Esophagus squamous epithelium (tissue), 5 donors: ENCODE measurements around the gene SLC41A1. TPM values are rescaled to one million over a fixed set of nuclear protein-coding genes. Genes with fewer than 3 reads are reported as not detected.
A peak's percentile ranks its signal among the peaks of the same experiment; 100 is the strongest.

Source experiments
- DNase-seq: peaks from one replicate; lab custom pipeline; 2025; lab: John Stamatoyannopoulos, UW
- H3K27ac ChIP-seq, 4 donors: fragments of 200-600 bp; sonication (generic); one replicate each; pipeline ENCODE4 v1.5.1; 2016 to 2019; ENCODE audit warnings: mild to moderate bottlenecking in 1 of 4
- H3K27me3 ChIP-seq, 4 donors: fragments of 200-600 bp; sonication (generic); 1 replicate in 3 of 4; 2 replicates in 1 of 4; pipeline versions ENCODE4 v1.5.1 to v1.6.0; 2017 to 2021; ENCODE audit warnings: antibody characterized with exemption in 1 of 4
- H3K36me3 ChIP-seq, 3 donors: fragments of 200-600 bp; sonication (generic); one replicate each; pipeline ENCODE4 v1.5.1; 2016 to 2019
- H3K4me1 ChIP-seq, 3 donors: fragments of 200-600 bp; sonication (generic); one replicate each; pipeline ENCODE4 v1.5.1; 2017 to 2019
- H3K4me3 ChIP-seq, 4 donors: fragments of 200-600 bp; sonication (generic); 1 replicate in 3 of 4; 2 replicates in 1 of 4; pipeline ENCODE4 v1.5.1; 2016 to 2019; ENCODE audit warnings: mild to moderate bottlenecking in 2 of 4, moderate library complexity in 1 of 4
- H3K9me3 ChIP-seq, 3 donors: fragments of 200-600 bp; sonication (generic); one replicate each; pipeline ENCODE4 v1.5.1; 2016 to 2019
- POLR2A ChIP-seq, 4 donors: fragments of 450-650 bp; IDR thresholded peaks; one replicate each; pipeline ENCODE4 v1.6.1; 2017; ENCODE audit warnings: antibody characterized with exemption in 4 of 4, mild to moderate bottlenecking in 4 of 4, moderate library complexity in 3 of 4
- WGBS, 2 donors: methylation state at CpG; one replicate each; pipeline ENCODE4 v1.1.5; 2018; 5-methylcytosine and 5-hydroxymethylcytosine counted together
- intact Hi-C: fragments of 100-400 bp; cut with DNase I; formaldehyde crosslinking; loops from one replicate; pipeline ENCODE4 v1.15.0; 2022
- total RNA-seq, 4 donors: library from RNA; depleted of rRNA; stranded (reverse); fragments of >200 nt; gene quantifications; one replicate each; pipeline ENCODE4 v1.1.0, GENCODE V29; 2016
- TF ChIP-seq, protein P1 (sequence below), 6 experiments: fragments of 450-650 bp in 4 of 6; fragments of 200-600 bp in 2 of 6; sonication (generic) in 2 of 6; IDR thresholded peaks; one replicate each; pipeline ENCODE4 v1.5.1; 2016 to 2019; ENCODE audit warnings: antibody characterized with exemption in 6 of 6, mild to moderate bottlenecking in 4 of 6, moderate library complexity in 4 of 6
- donor health status: DM: yes; HTN: yes; CAD: no.

SLC41A1 gene
- total RNA-seq, 4 donors from 2014 or later: 5.2 to 14.1 (median 8.3) TPM

DNA sequence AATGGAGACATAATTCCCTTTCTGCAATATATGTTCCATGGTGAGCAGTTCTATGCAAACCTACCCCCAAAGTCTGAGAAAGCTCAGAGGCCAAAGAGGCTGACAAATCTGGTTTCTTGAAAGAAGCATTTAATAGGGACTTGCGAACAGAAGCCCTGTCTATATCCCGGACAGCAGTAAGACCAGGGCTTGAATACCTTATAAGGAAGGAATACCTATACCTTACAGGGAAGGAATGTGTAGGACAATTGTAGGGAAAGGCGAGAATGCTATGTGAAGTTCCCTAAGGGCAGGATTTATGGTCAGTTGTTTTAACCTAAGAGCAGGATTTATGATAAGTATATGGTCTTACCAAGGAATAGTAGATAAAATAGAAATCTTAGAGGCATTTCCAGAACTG, 5.0 kb upstream of the SLC41A1 start:
- intact Hi-C loops: no loop called here
- WGBS, 2 donors: 92 to 96% methylated on average over 3 of the region's 3 CpGs
- no peaks in the 10 kb centered on the region for H3K36me3 ChIP-seq

DNA sequence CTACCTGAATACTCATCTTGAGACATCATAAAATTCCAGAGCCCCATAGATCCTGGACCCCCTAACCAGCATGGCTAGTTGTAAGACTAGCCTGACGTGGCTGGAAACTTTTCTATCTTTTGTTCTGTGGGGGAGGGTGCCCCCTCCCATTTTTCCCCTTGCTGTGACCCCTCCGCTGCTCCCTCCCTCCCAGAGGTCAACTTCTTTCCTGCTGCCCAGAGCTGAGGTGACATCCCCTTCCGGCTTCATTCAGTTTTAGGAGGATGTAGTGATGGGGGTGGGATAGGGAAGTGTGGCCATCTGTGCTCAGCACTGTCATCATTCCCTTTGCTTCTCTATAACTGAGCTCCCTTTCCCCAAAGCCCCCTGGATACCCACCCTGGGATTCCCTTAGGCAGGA, 4.4 kb upstream of the SLC41A1 start:
- H3K27ac ChIP-seq: no peak overlapping the region
- TF ChIP-seq, protein P1, sequence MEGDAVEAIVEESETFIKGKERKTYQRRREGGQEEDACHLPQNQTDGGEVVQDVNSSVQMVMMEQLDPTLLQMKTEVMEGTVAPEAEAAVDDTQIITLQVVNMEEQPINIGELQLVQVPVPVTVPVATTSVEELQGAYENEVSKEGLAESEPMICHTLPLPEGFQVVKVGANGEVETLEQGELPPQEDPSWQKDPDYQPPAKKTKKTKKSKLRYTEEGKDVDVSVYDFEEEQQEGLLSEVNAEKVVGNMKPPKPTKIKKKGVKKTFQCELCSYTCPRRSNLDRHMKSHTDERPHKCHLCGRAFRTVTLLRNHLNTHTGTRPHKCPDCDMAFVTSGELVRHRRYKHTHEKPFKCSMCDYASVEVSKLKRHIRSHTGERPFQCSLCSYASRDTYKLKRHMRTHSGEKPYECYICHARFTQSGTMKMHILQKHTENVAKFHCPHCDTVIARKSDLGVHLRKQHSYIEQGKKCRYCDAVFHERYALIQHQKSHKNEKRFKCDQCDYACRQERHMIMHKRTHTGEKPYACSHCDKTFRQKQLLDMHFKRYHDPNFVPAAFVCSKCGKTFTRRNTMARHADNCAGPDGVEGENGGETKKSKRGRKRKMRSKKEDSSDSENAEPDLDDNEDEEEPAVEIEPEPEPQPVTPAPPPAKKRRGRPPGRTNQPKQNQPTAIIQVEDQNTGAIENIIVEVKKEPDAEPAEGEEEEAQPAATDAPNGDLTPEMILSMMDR (IDR thresholded peaks at IDR 0.05): no peak
- TF ChIP-seq POLR2A (IDR thresholded peaks at IDR 0.05): no peak
- H3K4me1 ChIP-seq: peaks cover 0 to 16% (median 7%) of the 10 kb centered on the region in 3 donors
- intact Hi-C loops: no loop called here
- WGBS, 2 donors: 60 to 84% methylated on average over 1 to 3 of the region's 3 CpGs
- no peak for DNase-seq
- no peaks in the 10 kb centered on the region for H3K36me3 ChIP-seq
- no peak overlapping the region for H3K4me3 ChIP-seq
- no peaks in the 10 kb centered on the region for H3K27me3 ChIP-seq
- H3K9me3 ChIP-seq: no peaks in the 10 kb centered on the region

More for the DNA sequence above, 5.0 kb upstream of the SLC41A1 start:
- no peaks in the 10 kb centered on the region for H3K9me3 ChIP-seq
- DNase-seq: no peak
- no peak overlapping the region for H3K4me3 ChIP-seq
- H3K27me3 ChIP-seq: no peaks in the 10 kb centered on the region
- peaks cover 0 to 12% (median 7%) of the 10 kb centered on the region in 3 donors for H3K4me1 ChIP-seq
- no peak overlapping the region for H3K27ac ChIP-seq
- TF ChIP-seq POLR2A (IDR thresholded peaks at IDR 0.05): no peak
- TF ChIP-seq, protein P1 (IDR thresholded peaks at IDR 0.05): no peak

DNA sequence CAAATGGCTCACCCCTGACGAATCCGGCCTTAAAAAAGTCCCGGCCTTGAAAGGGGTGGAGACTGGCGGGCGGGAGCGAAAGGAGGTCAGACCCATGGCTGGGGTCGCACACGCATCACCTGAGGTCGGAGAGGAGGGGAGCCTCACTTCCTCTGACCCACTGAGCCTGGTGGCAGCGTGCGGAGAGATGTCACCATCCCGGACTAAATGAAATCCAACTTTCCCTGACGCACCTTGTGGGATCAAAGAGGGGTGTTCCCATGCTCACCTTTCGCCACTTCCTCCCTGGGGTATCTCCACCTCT, 709 bp upstream of the SLC41A1 start:
- peaks cover 0 to 52% (median 23%) of the 10 kb centered on the region in 3 donors for H3K4me1 ChIP-seq
- H3K36me3 ChIP-seq: peaks cover 0 to 18% (median 0%) of the 10 kb centered on the region in 3 donors
- no peak for DNase-seq
- WGBS, 2 donors: 1 to 6% methylated on average over 5 to 9 of the region's 14 CpGs
- TF ChIP-seq, protein P1 (IDR thresholded peaks at IDR 0.05): no peak
- TF ChIP-seq POLR2A (IDR thresholded peaks at IDR 0.05): no peak
- H3K27me3 ChIP-seq: no peaks in the 10 kb centered on the region
- no peaks in the 10 kb centered on the region for H3K9me3 ChIP-seq
- peak overlapping the region; percentile 72 to 97 (median 92) for H3K4me3 ChIP-seq
- intact Hi-C loops: no loop called here
- peak overlapping the region; percentile 76 to 94 (median 90) for H3K27ac ChIP-seq

DNA sequence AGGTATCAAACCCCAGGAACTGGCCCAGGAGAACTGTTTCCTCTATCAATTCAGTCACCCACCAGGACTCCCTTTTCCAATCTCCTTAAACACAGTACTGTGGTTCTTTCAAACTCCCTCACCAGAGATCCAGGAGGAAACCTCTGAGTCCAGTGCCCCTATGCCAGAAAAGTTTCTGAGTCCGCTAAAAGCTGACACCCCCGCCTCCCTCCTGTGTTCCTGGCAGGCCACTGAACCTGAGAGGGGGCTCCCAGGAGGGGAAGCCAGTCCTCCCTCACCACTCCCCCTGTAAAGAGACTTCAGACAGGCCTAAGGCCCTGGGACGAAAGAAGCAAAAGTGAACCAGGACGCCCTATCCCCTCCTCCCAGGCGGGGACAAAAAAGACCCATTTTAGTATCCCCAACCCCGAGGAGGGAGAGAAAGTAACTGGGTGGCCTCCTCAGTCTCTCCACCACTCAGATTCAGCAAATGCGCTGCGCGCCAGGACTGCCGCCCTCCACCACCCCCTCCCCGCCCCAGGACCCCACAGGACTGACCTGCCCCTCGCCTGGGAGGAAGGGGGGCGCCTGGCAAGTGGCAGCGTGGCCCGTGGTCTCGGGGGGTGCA, 624 bp downstream of the SLC41A1 start:
- peaks cover 0 to 56% (median 26%) of the 10 kb centered on the region in 3 donors for H3K4me1 ChIP-seq
- 0 to 3% methylated on average over 2 to 8 of the region's 16 CpGs for WGBS, 2 donors
- DNase-seq: no peak
- intact Hi-C loops: no loop called here
- H3K9me3 ChIP-seq: no peaks in the 10 kb centered on the region
- peaks cover 0 to 18% (median 0%) of the 10 kb centered on the region in 3 donors for H3K36me3 ChIP-seq
- peak overlapping the region; percentile 76 to 94 (median 90) for H3K27ac ChIP-seq
- TF ChIP-seq POLR2A (IDR thresholded peaks at IDR 0.05): no peak
- H3K4me3 ChIP-seq: peak overlapping the region; percentile 72 to 97 (median 92)
- no peaks in the 10 kb centered on the region for H3K27me3 ChIP-seq

DNA sequence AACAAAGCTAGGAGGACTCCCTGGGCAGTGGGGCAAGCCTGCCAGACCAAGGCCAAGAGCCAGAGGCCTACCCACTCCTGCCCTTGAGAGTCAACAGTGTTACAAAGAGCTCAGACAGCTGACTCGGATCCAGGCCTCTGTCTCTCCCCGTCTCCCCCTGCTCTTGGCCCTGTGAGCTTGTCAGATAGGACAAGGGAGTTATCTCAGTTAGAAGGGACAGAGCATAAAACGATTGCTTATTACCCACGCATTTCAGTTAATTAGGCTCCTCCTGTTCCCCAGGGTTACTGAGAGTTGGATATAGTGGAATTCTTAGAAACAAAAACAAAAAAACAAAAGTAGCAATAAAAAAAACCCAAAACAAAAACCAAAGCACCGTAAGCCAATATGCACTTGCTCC, 1.3 kb downstream of the SLC41A1 start:
- Histone ChIP-seq H3K27ac (peak overlapping the region in 2 of 4 donors; percentile 87 to 92), H3K4me3 (peak overlapping the region in 3 of 4 donors; percentile 72 to 97 (median 94)), H3K4me1 (peaks cover 0 to 56% (median 26%) of the 10 kb centered on the region in 3 donors), H3K36me3 (peaks cover 0 to 18% (median 0%) of the 10 kb centered on the region in 3 donors), H3K9me3 (no peaks in the 10 kb centered on the region), H3K27me3 (no peaks in the 10 kb centered on the region)
- DNase-seq: no peak
- no peak for TF ChIP-seq POLR2A (IDR thresholded peaks at IDR 0.05)
- TF ChIP-seq, protein P1 (IDR thresholded peaks at IDR 0.05): no peak
- WGBS, 2 donors: 37 to 50% methylated on average over 5 of the region's 5 CpGs
- intact Hi-C loops: no loop called here
